ENCODE measurements around the gene PSAP.

DNA sequence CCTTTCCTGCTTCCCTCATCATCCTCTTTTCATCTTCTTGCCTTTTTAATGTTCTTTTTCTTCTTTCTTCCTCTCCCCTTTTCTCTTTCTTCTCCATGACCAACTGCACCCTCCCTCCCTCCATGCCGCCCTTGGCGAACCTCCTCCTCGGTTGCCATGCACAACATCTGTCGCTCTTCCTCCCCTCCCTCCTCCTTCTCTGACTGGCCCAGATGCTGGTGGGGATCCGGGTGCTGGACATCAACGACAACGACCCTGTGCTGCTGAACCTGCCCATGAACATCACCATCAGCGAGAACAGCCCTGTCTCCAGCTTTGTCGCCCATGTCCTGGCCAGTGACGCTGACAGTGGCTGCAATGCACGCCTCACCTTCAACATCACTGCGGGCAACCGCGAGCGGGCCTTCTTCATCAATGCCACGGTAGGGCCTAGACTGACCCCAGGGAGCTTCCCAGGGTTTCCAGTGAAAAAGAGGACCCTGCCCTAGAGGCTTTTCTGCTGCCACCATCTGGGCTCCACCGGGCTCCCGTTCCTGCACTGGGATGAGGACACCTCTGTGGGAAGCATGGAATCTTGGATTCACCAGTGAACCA lies 66.3 kb downstream of the PSAP start:
- TF ChIP-seq, protein P1, sequence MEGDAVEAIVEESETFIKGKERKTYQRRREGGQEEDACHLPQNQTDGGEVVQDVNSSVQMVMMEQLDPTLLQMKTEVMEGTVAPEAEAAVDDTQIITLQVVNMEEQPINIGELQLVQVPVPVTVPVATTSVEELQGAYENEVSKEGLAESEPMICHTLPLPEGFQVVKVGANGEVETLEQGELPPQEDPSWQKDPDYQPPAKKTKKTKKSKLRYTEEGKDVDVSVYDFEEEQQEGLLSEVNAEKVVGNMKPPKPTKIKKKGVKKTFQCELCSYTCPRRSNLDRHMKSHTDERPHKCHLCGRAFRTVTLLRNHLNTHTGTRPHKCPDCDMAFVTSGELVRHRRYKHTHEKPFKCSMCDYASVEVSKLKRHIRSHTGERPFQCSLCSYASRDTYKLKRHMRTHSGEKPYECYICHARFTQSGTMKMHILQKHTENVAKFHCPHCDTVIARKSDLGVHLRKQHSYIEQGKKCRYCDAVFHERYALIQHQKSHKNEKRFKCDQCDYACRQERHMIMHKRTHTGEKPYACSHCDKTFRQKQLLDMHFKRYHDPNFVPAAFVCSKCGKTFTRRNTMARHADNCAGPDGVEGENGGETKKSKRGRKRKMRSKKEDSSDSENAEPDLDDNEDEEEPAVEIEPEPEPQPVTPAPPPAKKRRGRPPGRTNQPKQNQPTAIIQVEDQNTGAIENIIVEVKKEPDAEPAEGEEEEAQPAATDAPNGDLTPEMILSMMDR (IDR thresholded peaks at IDR 0.05), result no peak
- no peak for TF ChIP-seq POLR2A (IDR thresholded peaks at IDR 0.05)
